CD4-positive, alpha-beta T cell treated with Interferon gamma for 1 hour (primary cell): Measurements from ENCODE around the gene HOXC9.
"Not testable (repeated sequence)": the region's sequence is repeated elsewhere in the genome, so short reads cannot be mapped to it uniquely, and the experiment has no call there.

Experiments
- DNase-seq: peaks from one replicate; pipeline ENCODE4 v3.0.0-alpha.2; 2020

The HOXC9 gene

DNA sequence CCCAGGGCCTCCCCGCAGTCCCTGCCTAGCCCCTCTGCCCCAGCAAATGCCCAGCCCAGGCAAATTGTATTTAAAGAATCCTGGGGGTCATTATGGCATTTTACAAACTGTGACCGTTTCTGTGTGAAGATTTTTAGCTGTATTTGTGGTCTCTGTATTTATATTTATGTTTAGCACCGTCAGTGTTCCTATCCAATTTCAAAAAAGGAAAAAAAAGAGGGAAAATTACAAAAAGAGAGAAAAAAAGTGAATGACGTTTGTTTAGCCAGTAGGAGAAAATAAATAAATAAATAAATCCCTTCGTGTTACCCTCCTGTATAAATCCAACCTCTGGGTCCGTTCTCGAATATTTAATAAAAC is 30.5 kb downstream of the HOXC9 start:
- DNase-seq, result no peak

DNA sequence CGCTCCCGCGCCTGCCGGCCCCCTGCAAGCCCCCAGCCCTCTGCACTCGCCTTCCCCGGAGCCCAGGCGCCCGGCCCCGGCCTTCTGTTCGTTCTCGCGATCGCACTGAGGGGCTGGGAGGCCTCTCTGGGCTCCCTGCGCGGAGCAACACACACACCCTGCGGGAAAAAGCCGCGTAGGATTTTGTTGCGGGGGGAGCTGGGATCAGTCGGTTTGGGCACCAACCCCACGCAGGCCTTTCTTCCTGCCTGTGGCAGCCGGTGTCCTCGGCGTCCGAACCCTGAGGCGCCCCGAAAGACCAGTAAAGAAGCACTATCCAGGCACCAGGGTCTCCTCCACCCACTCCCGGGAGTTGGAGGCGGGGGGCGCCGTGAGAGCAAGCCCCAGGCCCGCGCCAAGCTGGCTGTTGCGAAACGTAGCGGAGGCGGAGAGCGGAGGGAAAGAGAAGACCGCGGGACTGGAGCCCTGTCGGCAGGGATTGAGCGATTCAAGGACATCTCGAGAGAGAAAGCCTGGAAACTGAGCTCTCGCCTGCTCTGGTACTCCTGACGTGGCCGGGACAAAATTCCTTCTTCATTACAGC is 31.0 kb downstream of the HOXC9 start:
- no peak for DNase-seq

DNA sequence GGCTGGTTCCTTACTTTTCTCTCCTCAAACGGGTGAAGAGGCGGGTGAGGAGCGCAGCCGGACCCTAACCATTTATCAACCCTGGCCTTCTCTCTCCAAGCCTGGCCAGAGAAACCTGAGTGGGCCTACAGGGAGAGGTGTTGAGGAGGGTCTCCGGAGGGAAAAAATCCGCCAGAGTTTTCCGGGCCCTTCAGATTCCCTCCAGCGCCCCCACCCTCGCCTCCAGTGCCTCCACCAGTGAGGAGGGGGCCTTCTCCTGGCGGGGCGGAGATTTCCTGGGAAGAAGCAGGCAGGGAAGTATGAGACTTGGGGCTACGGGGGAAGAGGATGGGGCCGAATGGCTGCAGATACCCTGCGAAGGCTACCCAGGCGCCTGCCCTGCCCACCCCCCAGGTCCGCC is 31.5 kb downstream of the HOXC9 start:
- DNase-seq, result no peak

DNA sequence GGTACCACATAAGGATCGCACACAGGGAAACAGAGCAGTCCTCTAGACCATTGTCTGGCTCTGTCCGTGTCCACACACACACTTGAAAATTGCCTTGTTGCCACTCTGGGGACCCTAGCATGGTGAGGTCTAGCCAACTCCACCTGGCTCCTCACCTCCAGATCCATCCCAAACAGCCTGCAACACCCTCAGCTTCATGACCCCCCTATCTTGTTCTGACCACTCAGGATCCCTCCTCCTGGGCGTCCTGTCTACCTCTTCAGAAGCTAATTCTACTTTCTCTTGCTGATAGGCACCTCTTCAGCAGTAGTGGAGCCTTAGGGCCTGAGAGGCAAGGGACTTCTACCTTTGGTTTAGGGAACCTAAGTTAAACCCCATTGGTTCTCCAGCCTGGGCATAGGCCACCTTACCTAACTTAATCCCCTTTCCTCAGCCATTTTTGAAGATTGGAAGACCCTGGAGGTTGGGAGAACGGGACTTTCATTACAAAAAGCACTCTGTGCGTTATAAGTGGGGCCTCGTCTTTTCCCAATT is 32.2 kb downstream of the HOXC9 start:
- DNase-seq, result no peak

DNA sequence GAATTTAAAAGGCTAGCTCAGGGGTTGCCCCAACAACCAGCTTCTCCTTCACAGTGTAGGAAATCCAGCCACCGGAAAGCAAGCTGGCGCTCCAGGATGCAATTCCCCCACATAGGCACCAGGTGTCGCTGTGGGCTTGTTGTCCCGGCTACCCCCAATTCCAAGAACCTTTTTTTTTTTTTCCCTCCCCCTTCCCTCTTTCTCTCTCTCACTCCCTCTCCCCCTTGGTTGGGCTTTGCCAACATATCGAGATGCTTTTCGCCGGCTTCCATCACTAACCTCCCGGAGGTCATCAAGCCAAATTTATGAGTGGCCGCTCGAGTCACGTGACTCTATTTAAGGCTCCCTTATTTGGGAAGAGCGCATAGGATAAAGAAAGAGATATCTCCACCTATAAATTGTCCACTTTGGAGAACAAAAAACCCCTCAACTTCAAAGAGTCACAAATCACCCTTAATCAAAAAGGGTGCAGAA is 32.7 kb downstream of the HOXC9 start, which contains the start of gene HOXC5:
HOXC5 (plus strand) TSS at position 424 of the 474 bp plus-strand sequence. CDS start 73 bp downstream, outside the sequence.
- DNase-seq, result peak; percentile 54

DNA sequence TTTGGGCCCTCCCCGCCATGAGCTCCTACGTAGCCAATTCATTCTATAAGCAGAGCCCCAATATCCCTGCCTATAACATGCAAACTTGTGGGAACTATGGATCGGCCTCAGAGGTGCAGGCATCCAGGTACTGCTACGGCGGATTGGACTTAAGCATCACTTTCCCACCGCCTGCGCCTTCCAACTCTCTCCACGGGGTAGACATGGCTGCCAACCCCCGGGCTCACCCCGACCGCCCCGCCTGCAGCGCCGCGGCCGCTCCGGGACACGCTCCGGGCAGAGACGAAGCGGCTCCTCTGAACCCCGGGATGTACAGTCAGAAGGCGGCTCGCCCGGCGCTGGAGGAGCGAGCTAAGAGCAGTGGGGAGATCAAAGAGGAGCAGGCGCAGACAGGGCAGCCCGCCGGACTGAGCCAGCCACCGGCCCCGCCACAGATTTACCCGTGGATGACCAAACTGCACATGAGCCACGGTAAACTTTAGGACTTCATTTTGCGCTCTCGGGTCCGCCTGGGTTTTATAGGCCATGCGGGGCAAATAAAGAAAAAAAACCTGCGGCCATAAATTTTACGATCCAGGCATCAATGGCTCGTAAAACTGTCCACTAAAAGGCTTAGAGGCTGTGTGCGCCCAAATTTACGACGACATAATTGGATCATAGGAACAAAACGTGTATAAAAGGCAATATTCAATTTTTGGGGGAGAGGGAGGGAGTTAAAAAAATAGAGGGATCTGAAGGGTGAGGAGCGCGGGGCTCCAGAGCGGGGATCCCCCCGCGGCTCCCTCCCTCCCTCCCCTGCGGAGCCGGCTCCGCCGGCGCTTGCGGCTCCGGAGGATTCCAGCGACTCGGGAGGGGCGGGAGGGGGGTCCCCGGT is 33.4 kb downstream of the HOXC9 start:
- no peak for DNase-seq

DNA sequence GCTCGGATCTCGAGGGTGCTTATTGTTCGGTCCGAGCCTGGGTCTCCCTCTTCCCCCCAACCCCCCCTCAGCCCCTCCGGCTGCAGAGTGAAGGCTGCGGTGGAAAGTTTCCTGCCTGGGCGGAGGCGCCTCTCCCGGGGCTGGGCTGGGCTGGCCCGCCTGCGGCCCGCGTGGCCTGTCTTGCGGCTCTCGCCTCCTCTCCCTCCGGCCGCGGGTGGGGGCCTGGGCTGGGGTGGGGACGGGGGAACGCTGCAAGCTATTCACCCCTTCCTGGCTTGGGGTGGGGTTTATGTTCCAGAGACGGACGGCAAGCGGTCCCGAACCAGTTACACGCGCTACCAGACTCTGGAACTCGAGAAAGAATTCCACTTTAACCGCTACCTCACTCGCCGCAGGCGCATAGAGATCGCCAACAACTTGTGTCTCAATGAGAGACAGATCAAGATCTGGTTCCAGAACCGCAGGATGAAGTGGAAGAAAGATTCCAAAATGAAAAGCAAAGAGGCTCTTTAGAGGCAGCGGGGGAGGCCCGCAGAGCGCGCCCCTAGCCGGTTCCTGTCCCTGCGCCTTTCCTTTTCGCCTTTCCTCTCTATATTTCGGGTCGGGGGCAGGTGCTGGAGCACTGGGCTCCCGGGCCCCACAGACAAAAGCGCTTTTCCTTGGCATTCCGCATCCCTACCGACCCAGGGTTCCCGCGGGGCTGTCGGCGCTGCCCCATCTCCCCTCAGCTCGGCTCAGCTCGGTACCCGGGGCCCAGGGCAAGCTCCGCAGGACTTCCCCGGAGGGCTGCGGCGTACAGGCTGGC is 34.2 kb downstream of the HOXC9 start:
- DNase-seq, result no peak

DNA sequence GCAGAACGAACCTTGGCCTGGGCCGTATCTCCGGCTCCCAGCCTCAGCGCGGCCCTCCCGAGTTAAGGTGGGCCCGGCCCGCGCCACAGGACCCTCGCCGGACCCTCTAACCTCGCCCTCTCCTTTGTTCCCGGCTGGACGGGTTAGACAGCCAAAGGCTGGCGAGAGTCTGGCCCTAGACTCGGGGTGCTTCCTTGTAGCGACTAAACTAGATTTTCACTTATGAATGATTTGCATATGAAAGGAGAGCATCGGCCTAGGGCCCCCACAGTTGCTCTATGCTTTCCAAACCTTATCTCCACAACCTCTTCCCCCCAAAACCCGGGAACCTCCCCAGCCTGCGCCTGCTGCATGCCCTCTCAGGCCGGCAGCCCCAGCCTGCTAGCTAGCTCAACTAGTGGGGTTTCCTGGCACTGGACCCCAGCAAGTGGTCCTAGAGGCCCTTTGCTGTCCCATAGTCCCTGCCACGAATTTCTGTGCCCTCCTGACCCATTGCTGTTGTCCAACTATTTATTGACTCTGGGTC is 34.9 kb downstream of the HOXC9 start:
- no peak for DNase-seq

DNA sequence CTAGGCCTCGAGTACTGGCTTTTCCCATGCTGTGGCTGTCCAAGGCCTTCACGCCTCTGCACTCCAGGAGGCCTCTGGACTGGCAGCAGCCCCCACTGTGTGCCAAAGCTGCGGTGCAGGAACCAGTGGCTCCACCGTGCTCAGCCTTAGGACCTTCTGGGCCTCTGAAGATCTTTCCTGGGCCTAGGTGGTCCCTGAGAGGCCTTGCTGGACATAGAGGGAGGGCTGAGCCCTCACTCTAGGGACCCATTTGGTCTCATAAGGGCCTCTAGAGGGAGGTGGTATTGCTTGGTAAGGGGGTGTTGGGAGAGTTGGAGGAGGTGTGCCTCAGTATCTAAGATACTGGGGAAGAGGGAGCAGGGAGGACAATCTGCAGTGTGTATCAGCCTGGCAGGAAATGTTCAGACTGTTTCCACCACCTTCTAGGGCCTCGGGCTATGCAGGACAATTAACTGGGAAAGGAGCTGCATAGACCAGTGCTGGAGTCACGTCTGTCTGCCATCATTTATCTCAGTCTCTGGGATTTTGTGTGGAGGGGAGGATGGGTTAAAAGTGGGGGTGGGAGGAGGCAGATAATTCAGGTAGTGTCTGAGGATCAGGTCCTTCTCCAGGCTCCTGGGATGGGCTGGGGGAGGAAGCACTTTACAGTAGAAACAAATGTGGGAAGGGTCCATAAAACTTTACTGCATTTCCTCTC is 35.8 kb downstream of the HOXC9 start:
- no peak for DNase-seq

DNA sequence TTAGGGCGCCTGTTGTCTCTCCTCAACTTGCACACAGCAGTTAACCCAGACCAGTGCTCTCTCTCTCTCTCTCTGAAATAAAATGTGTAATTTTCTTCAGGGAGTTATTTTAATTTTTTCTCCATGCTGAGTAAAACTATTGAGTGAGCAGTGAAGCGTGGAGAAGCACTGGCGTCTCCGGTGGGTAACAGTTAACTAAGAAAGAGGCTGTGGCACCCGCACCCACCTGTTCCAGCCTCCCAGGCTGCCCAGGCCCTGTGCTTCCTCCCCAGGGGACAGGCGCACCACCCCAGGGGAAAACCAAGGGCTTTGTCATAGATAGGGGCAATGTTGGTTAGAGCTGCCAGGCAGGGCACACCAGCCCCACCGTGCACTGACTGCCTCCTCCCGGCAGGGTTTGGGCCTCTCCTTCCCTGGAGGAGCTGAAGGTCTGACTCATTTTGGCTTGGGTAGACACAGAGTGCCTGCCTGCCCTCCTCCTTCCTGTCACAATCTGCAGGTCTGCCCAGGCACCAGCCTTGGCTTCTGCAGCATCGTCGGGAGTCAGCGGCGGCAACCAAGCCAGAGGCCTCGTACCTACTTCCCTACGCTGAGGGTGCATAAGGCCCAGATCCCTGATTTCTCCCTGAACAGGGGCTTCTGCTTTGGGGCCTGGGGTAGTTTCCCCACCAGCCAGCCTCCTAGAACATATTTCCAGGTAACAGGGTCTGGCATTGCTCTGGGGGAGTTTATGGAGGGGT is 36.8 kb downstream of the HOXC9 start:
- no peak for DNase-seq

DNA sequence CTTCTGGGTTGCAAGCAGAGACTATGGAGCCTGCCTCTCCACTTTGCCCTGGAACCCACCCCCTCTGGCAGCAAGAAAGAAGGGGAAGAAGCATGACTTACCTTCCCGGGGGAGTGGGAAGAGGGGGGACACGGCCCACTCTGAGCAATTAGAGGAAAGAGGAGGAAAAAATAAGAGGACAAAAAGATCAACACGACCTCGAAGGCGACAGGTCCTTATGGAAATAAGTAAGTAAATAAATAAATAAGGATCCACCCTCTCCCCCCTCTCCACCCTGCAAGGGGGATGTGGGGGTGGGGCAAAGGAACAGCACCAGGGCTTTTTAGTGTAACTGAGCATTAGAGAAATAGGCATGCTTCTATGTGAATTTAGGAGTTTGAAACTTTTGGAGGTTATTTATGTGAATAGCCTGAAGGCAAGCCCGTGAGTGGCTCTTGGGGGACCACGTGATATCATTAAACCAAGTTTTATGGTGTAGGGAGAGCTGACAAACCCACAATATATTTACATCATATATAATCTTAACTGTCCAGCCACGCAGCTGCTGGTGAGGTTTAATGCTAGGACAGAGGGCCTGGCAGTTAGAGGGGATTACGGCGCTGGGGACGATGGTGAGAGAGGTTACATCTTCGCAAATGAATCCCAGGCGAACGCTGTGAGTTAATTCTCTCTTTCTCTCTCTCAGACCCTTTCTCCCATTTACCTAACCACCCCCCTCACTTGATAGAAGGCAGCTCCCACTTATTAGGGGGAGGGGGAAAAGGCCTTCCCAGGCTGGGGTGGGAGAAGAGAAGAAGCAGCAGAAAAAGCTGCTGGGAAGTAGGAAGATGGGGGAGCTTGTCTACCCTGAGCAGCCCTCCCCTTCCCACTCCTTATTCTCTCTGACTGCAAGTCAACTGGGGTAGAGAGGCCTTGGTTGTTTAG is 37.7 kb downstream of the HOXC9 start:
- DNase-seq, result no peak

DNA sequence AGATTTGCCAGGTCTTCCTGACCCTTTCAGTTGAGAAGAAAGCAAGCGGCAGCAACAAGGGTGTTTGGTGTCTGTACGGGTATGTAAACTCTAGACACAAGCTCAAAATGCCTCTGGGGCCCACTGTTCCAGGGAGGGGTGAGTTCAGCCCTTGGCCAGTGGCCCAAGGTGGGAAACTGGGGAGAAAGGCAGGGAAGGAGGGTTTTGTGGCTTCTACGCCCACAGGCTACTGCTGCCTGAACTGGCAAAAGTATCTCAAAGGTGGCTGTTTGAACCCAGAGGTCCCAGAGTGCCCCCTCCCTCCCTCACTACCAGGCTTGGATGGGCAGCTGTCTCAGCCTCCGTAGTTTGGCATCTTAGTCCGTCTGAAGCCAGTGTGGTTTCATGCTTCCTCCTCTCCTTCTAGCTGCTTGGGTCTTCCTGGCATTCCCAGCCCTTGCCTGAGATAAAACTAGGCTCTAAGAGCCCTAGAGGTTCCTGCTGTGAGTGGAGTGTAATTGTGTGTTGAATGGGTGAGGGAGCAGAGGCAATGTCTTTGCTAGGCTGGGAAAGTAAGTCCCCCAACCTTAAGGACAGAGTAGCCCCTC is 38.4 kb downstream of the HOXC9 start:
- DNase-seq, result no peak

DNA sequence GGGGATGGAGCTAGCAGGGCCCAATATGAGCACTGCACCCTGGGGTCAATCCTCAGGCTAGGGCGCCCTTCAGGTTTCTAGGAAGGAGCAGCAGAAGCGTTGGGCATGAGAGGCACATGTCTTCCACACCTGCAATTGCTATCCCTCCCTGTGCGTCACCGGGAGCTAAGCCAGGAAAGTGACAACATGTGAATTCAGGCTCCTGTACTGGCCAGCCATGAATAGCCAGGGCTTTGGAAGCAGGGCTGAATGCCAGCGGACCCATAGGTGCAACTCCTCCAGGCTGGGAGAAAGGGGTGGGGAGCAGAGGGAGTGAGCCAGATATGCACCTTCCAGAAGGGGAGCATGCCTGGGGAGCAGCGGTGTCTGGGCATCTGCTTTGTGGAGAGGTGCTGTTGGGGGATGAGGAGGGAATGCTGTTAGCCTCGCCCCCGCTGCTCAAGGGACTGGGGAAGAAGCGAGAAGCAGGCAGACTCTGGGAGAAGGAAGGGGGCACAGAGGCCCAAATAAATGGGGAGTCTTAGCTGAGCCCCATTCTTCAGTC is 39.0 kb downstream of the HOXC9 start:
- DNase-seq, result no peak

DNA sequence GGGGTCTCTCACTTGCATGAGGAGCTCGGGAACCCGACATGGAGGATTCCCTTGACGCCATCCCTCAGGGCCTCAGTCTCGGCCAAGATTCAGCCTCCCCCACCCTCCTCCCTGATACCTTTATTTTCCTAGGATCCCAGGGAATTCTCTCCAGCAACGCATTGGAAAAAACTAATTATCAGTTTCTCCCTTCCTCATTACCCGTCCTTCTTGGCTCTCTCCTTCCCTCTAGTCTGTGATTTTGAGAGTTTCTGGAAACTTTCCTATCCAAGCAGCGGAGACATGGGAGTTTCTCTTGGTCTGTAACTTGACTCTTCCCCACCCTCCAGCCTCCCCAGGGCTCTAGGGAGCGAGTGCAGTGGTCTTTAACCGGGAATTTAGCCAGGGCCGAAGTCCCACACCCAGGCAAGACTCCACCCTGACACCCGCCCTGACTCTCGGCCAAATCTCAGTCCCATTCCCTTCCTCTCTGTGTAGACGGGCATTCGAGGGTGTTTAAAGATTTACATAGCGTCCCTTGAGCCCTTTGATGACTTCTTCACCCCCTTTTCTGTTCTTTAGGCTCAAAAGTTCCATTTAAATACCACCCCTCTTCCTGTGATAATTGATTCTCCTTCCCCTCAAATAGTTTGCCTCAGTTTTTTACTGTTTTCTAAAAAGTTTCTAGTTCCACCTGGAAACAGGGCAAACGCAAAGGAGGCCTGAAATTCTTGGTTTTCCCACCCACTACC is 39.6 kb downstream of the HOXC9 start:
- DNase-seq, result no peak

DNA sequence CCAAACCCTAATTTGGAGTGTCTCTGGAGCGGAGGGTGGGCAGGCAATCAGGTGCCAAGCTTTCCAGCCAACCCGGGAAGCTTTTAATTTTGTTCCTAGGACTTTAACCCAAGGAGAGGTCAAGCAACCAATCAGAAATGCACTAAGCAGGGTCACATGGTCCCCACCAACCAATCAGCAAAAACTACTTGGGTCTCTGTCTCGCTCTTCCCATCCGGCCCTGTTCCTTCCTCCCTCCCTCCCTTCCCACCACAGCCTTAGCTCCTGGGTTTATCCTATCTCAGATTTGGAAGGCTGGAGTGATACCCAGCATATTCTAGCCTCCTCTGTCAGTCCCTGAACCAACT is 40.2 kb downstream of the HOXC9 start:
- DNase-seq, result no peak

DNA sequence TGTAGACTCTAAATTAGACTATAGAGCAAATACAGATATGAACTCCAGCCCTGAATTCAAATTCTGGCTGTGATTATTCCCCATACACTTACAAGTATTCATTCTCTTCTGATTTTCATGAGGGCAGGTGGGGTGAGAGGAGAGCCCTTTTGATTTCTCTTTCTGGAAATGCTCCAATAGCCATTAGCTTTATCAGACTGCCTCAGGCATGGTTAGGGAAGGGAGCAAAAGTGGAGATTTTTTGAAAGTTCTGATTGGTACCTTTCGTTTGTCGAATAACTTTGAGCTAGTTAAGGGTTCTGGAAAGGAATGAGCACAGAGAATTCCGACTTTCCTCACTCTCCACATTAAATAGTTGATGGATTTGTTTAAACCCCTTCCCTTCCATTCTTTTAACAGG is 40.7 kb downstream of the HOXC9 start:
- DNase-seq, result no peak

DNA sequence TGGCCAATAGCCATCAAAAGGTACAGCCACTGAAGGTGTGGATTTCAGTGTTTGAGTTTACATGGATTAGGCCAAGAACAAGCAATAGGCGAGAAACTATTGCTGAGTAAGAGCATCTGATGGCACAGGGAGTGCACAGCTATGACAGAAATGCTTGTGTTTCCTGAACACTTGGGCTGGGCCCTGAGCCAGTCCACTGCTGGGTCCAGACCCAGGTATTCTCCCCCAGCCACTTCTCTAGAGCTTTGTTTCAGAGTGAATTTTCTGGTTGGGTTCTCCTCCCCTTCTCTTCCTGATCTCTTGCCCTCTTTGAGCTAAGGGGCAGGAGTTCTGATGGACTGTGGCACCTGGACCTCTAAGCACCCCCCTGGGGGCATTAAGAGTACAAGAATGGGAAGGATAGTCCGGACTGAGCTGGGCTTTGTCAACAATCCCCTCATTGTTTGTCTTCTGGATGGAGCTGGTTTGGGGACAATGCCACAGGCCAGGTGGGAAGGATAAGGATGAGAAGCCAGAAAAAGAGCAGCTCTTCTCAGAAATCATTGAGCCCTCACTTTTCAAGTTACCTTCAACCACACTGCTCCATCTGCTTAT is 41.2 kb downstream of the HOXC9 start:
- no peak for DNase-seq

DNA sequence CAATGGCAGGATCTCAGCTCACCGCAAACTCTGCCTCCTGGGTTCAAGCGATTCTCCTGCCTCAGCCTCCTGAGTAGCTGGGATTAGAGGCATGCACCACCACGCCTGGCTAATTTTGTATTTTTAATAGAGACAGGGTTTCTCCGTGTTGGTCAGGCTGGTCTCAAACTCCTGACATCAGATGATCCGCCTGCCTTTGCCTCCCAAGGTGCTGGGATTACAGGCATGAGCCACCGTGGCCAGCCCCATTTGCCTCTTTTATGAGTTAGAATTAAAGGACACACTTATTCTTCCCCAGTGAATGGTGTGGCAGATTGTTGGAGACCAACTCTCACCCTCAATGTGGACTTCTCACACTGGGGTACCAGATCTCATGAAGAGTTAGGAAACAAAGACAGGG is 42.1 kb downstream of the HOXC9 start:
- not testable (repeated sequence) for DNase-seq
